WTC11 (cell line): ENCODE measurements around the gene SERPINB8. TPM values are rescaled to one million over a fixed set of nuclear protein-coding genes. Genes with fewer than 3 reads are reported as not detected.
A peak's percentile ranks its signal among the peaks of the same experiment; 100 is the strongest.

Experiments used
- ATF1 ChIP-seq: sonication (generic); formaldehyde crosslinking; IDR thresholded peaks from 2 replicates; pipeline ENCODE4 v1.8.1; 2023; ENCODE audit warnings: mild to moderate bottlenecking, moderate library complexity, missing genetic modification reagents
- CBFB ChIP-seq: sonication (generic); formaldehyde crosslinking; IDR thresholded peaks from 2 replicates; pipeline ENCODE4 v1.8.1; 2022; ENCODE audit warnings: mild to moderate bottlenecking, low read depth, missing genetic modification reagents
- EMX1 ChIP-seq: fragments of 250-450 bp; sonication (Bioruptor Pico); IDR thresholded peaks from 2 replicates; pipeline ENCODE4 v1.8.0; 2021; ENCODE audit warnings: mild to moderate bottlenecking
- ESRRA ChIP-seq: sonication (generic); formaldehyde crosslinking; IDR thresholded peaks from 2 replicates; pipeline ENCODE4 v1.8.1; 2022; ENCODE audit warnings: mild to moderate bottlenecking, missing genetic modification reagents, borderline replicate concordance
- FOXJ3 ChIP-seq: sonication (generic); formaldehyde crosslinking; IDR thresholded peaks from 2 replicates; pipeline ENCODE4 v1.9.0; 2021; ENCODE audit warnings: missing genetic modification reagents, mild to moderate bottlenecking, borderline replicate concordance
- GRHL2 ChIP-seq: fragments of 250-450 bp; sonication (Bioruptor Pico); IDR thresholded peaks from 2 replicates; pipeline ENCODE4 v1.8.0; 2022; ENCODE audit warnings: mild to moderate bottlenecking, moderate library complexity; ENCODE audit not compliant: insufficient replicate concordance, severe bottlenecking
- JUN ChIP-seq: sonication (generic); formaldehyde crosslinking; IDR thresholded peaks from 2 replicates; pipeline ENCODE4 v1.8.0; 2023; ENCODE audit warnings: mild to moderate bottlenecking, missing genetic modification reagents
- KAT7 ChIP-seq: sonication (generic); formaldehyde crosslinking; IDR thresholded peaks from 2 replicates; pipeline ENCODE4 v1.8.1; 2023; ENCODE audit warnings: missing genetic modification reagents, mild to moderate bottlenecking, borderline replicate concordance
- OVOL2 ChIP-seq: fragments of 250-450 bp; sonication (Bioruptor Pico); IDR thresholded peaks from 2 replicates; pipeline ENCODE4 v1.9.0; 2021; ENCODE audit warnings: mild to moderate bottlenecking, borderline replicate concordance
- PRRX2 ChIP-seq: fragments of 250-450 bp; sonication (Bioruptor Pico); IDR thresholded peaks from 2 replicates; pipeline ENCODE4 v1.8.0; 2021; ENCODE audit warnings: mild to moderate bottlenecking
- TCF7 ChIP-seq: sonication (generic); formaldehyde crosslinking; IDR thresholded peaks from 2 replicates; pipeline ENCODE4 v1.8.0; 2022; ENCODE audit warnings: mild to moderate bottlenecking, low read depth, missing genetic modification reagents, moderate library complexity
- TEAD1 ChIP-seq: sonication (generic); formaldehyde crosslinking; IDR thresholded peaks from 2 replicates; pipeline ENCODE4 v1.8.0; 2022; ENCODE audit warnings: mild to moderate bottlenecking, missing genetic modification reagents
- ZNF121 ChIP-seq: sonication (generic); formaldehyde crosslinking; IDR thresholded peaks from 2 replicates; pipeline ENCODE4 v1.8.0; 2023; ENCODE audit warnings: missing genetic modification reagents
- total RNA-seq: library from RNA; stranded (reverse); gene quantifications from 3 replicates; pipeline ENCODE4 v1.2.3, GENCODE V29; 2021
- TF ChIP-seq, protein P1 (sequence below): sonication (generic); formaldehyde crosslinking; IDR thresholded peaks from 2 replicates; pipeline ENCODE4 v1.8.1; 2023; ENCODE audit warnings: mild to moderate bottlenecking, missing genetic modification reagents, moderate library complexity
- TF ChIP-seq, protein P2 (sequence below): sonication (generic); formaldehyde crosslinking; IDR thresholded peaks from 2 replicates; pipeline ENCODE4 v1.8.1; 2023; ENCODE audit warnings: mild to moderate bottlenecking, missing genetic modification reagents, borderline replicate concordance
- TF ChIP-seq, protein P3 (sequence below): sonication (generic); formaldehyde crosslinking; conservative IDR thresholded peaks from 2 replicates; pipeline ENCODE4 v1.8.1; 2023; ENCODE audit warnings: mild to moderate bottlenecking, low read depth, missing genetic modification reagents, moderate library complexity
- TF ChIP-seq, protein P4 (sequence below): sonication (generic); formaldehyde crosslinking; conservative IDR thresholded peaks from 2 replicates; pipeline ENCODE4 v1.8.1; 2022; ENCODE audit warnings: mild to moderate bottlenecking, missing genetic modification reagents
- TF ChIP-seq, protein P5 (sequence below): fragments of 250-450 bp; sonication (Bioruptor Pico); IDR thresholded peaks from 2 replicates; pipeline ENCODE4 v1.9.0; 2021; ENCODE audit warnings: moderate library complexity, mild to moderate bottlenecking, inconsistent platforms, borderline replicate concordance
- TF ChIP-seq, protein P6 (sequence below): fragments of 250-450 bp; sonication (Bioruptor Pico); IDR thresholded peaks from 2 replicates; pipeline ENCODE4 v2.1.2; 2022; ENCODE audit warnings: mild to moderate bottlenecking, moderate library complexity
- TF ChIP-seq, protein P7 (sequence below): sonication (generic); formaldehyde crosslinking; IDR thresholded peaks from 2 replicates; pipeline ENCODE4 v1.8.0; 2022; ENCODE audit warnings: mild to moderate bottlenecking, missing genetic modification reagents
- TF ChIP-seq, protein P8 (sequence below): sonication (generic); formaldehyde crosslinking; IDR thresholded peaks from 2 replicates; pipeline ENCODE4 v1.8.0; 2023; ENCODE audit warnings: missing genetic modification reagents
- TF ChIP-seq, protein P9 (sequence below): sonication (generic); formaldehyde crosslinking; IDR thresholded peaks from 2 replicates; pipeline ENCODE4 v1.8.0; 2023; ENCODE audit warnings: missing genetic modification reagents, mild to moderate bottlenecking, borderline replicate concordance

The SERPINB8 gene
- total RNA-seq, 1 experiment from 2014 or later = 0.46 TPM

DNA sequence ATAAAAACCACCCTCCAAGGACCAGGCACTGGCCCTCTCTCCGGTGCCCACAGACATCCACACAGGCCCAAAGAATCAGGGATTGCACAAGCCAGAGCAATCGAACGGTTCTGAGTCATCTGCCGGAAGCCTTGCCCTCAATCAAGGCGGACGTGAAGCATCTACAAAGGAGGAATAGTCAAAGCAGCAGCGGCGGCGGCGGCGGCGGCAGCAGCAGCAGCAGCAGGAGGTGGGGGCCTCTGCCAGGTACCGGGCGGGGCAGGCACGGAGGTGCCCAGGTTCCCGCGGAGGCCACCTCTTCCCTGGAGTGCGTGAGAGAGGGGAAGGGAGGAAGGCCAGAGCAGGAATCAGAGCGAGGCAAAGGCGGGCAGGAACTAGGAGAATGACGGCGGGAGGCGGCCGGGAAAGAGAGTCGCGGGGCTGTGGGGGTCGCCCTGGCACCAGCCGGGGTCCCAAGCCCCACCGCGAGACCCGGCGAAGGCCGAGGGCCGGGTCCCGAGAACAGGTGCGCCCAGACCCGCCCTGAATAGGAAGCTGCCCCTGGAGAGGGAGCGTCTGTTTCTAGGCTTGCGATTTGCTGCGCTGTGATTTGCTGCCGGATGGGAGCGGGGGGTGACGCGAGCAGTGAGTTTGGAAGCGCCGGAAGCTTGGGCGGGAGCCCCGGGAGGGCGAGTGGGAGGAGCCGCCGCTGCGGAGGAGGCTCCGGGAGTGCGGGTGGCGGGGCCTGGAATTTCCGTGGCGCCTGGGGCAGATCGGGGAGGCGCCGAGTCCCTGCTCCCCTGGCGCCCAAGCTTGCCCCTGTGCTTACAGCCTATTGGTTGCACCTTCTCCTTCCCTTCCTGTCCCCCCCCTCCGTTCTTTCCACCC lies at the start of gene SERPINB8 (continued):
- TF ChIP-seq, protein P1, sequence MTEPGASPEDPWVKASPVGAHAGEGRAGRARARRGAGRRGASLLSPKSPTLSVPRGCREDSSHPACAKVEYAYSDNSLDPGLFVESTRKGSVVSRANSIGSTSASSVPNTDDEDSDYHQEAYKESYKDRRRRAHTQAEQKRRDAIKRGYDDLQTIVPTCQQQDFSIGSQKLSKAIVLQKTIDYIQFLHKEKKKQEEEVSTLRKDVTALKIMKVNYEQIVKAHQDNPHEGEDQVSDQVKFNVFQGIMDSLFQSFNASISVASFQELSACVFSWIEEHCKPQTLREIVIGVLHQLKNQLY = no peak
- TF ChIP-seq ATF1 (CRISPR knock-in tag) (no peak), JUN (CRISPR knock-in tag) (no peak), GRHL2 (CRISPR knock-in tag) (no peak), TCF7 (CRISPR knock-in tag) (no peak), ESRRA (CRISPR knock-in tag) (no peak), CBFB (CRISPR knock-in tag) (no peak), ZNF121 (CRISPR knock-in tag) (no peak), TEAD1 (CRISPR knock-in tag) (peak; percentile 20; the same call in 1 of the 2 replicates), PRRX2 (CRISPR knock-in tag) (no peak), KAT7 (no peak), FOXJ3 (CRISPR knock-in tag) (no peak), EMX1 (no peak), OVOL2 (CRISPR knock-in tag) (no peak)
- TF ChIP-seq, protein P2, sequence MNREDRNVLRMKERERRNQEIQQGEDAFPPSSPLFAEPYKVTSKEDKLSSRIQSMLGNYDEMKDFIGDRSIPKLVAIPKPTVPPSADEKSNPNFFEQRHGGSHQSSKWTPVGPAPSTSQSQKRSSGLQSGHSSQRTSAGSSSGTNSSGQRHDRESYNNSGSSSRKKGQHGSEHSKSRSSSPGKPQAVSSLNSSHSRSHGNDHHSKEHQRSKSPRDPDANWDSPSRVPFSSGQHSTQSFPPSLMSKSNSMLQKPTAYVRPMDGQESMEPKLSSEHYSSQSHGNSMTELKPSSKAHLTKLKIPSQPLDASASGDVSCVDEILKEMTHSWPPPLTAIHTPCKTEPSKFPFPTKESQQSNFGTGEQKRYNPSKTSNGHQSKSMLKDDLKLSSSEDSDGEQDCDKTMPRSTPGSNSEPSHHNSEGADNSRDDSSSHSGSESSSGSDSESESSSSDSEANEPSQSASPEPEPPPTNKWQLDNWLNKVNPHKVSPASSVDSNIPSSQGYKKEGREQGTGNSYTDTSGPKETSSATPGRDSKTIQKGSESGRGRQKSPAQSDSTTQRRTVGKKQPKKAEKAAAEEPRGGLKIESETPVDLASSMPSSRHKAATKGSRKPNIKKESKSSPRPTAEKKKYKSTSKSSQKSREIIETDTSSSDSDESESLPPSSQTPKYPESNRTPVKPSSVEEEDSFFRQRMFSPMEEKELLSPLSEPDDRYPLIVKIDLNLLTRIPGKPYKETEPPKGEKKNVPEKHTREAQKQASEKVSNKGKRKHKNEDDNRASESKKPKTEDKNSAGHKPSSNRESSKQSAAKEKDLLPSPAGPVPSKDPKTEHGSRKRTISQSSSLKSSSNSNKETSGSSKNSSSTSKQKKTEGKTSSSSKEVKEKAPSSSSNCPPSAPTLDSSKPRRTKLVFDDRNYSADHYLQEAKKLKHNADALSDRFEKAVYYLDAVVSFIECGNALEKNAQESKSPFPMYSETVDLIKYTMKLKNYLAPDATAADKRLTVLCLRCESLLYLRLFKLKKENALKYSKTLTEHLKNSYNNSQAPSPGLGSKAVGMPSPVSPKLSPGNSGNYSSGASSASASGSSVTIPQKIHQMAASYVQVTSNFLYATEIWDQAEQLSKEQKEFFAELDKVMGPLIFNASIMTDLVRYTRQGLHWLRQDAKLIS (CRISPR knock-in tag) = no peak
- TF ChIP-seq, protein P3, sequence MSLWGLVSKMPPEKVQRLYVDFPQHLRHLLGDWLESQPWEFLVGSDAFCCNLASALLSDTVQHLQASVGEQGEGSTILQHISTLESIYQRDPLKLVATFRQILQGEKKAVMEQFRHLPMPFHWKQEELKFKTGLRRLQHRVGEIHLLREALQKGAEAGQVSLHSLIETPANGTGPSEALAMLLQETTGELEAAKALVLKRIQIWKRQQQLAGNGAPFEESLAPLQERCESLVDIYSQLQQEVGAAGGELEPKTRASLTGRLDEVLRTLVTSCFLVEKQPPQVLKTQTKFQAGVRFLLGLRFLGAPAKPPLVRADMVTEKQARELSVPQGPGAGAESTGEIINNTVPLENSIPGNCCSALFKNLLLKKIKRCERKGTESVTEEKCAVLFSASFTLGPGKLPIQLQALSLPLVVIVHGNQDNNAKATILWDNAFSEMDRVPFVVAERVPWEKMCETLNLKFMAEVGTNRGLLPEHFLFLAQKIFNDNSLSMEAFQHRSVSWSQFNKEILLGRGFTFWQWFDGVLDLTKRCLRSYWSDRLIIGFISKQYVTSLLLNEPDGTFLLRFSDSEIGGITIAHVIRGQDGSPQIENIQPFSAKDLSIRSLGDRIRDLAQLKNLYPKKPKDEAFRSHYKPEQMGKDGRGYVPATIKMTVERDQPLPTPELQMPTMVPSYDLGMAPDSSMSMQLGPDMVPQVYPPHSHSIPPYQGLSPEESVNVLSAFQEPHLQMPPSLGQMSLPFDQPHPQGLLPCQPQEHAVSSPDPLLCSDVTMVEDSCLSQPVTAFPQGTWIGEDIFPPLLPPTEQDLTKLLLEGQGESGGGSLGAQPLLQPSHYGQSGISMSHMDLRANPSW (CRISPR knock-in tag) = no peak
- TF ChIP-seq, protein P4, sequence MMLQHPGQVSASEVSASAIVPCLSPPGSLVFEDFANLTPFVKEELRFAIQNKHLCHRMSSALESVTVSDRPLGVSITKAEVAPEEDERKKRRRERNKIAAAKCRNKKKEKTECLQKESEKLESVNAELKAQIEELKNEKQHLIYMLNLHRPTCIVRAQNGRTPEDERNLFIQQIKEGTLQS (CRISPR knock-in tag) = no peak
- TF ChIP-seq, protein P5, sequence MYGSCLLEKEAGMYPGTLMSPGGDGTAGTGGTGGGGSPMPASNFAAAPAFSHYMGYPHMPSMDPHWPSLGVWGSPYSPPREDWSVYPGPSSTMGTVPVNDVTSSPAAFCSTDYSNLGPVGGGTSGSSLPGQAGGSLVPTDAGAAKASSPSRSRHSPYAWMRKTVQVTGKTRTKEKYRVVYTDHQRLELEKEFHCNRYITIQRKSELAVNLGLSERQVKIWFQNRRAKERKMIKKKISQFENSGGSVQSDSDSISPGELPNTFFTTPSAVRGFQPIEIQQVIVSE = no peak
- TF ChIP-seq, protein P6, sequence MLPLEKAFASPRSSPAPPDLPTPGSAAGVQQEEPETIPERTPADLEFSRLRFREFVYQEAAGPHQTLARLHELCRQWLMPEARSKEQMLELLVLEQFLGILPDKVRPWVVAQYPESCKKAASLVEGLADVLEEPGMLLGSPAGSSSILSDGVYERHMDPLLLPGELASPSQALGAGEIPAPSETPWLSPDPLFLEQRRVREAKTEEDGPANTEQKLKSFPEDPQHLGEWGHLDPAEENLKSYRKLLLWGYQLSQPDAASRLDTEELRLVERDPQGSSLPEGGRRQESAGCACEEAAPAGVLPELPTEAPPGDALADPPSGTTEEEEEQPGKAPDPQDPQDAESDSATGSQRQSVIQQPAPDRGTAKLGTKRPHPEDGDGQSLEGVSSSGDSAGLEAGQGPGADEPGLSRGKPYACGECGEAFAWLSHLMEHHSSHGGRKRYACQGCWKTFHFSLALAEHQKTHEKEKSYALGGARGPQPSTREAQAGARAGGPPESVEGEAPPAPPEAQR = no peak
- TF ChIP-seq, protein P7, sequence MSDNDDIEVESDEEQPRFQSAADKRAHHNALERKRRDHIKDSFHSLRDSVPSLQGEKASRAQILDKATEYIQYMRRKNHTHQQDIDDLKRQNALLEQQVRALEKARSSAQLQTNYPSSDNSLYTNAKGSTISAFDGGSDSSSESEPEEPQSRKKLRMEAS = no peak; the same call in 1 of the 2 replicates
- TF ChIP-seq, protein P8, sequence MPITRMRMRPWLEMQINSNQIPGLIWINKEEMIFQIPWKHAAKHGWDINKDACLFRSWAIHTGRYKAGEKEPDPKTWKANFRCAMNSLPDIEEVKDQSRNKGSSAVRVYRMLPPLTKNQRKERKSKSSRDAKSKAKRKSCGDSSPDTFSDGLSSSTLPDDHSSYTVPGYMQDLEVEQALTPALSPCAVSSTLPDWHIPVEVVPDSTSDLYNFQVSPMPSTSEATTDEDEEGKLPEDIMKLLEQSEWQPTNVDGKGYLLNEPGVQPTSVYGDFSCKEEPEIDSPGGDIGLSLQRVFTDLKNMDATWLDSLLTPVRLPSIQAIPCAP (CRISPR knock-in tag) = no peak
- TF ChIP-seq, protein P9, sequence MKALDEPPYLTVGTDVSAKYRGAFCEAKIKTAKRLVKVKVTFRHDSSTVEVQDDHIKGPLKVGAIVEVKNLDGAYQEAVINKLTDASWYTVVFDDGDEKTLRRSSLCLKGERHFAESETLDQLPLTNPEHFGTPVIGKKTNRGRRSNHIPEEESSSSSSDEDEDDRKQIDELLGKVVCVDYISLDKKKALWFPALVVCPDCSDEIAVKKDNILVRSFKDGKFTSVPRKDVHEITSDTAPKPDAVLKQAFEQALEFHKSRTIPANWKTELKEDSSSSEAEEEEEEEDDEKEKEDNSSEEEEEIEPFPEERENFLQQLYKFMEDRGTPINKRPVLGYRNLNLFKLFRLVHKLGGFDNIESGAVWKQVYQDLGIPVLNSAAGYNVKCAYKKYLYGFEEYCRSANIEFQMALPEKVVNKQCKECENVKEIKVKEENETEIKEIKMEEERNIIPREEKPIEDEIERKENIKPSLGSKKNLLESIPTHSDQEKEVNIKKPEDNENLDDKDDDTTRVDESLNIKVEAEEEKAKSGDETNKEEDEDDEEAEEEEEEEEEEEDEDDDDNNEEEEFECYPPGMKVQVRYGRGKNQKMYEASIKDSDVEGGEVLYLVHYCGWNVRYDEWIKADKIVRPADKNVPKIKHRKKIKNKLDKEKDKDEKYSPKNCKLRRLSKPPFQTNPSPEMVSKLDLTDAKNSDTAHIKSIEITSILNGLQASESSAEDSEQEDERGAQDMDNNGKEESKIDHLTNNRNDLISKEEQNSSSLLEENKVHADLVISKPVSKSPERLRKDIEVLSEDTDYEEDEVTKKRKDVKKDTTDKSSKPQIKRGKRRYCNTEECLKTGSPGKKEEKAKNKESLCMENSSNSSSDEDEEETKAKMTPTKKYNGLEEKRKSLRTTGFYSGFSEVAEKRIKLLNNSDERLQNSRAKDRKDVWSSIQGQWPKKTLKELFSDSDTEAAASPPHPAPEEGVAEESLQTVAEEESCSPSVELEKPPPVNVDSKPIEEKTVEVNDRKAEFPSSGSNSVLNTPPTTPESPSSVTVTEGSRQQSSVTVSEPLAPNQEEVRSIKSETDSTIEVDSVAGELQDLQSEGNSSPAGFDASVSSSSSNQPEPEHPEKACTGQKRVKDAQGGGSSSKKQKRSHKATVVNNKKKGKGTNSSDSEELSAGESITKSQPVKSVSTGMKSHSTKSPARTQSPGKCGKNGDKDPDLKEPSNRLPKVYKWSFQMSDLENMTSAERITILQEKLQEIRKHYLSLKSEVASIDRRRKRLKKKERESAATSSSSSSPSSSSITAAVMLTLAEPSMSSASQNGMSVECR (CRISPR knock-in tag) = peak; percentile 24; the same call in 1 of the 2 replicates
